ENCODE data around the gene PDE1A. TPM values are rescaled to one million over a fixed set of nuclear protein-coding genes. Genes with fewer than 3 reads are reported as not detected.

PDE1A gene
- polyA plus RNA-seq, 3 donors from 2014 or later = 2.6 TPM; not detected in 2

- Mint-ChIP-seq H3K27ac (no peak overlapping the region), H3K36me3 (no peaks in the 10 kb centered on the region), H3K9me3 (peaks cover 0 to 3% (median 0%) of the 10 kb centered on the region in 6 donors), H3K27me3 (ENCODE audit: low read depth in 3 of 3) (peaks cover 0 to 2% (median 1%) of the 10 kb centered on the region in 3 donors), H3K4me3 (no peak overlapping the region), H3K4me1 (no peaks in the 10 kb centered on the region)
- DNase-seq = no peak
Observed at GRCh38 chr2:182142062-182142461, 284.8 kb downstream of the PDE1A start.

DNA sequence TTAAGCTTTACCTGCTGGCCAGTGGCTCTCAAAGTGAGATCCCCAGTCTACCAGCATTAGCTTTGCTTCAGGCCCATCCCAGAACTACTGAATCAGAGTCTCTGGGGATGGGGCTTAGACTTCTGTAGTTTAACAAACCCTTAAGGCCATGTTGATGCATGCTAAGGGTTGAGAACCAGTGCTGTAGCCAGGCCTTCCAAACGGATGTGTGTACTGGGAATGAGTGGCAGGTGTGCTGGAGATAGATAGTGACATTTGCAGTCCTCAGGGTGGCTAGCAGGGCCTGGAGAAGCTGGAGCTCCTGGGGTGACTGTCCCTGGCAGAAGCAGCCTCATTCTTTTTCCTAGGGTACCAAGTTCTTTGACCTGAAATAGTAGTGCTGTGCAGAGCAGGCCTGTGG is 292.6 kb downstream of the PDE1A start:
- Mint-ChIP-seq H3K4me3 (no peak overlapping the region), H3K27me3 (ENCODE audit: low read depth in 3 of 3) (peaks cover 0 to 1% (median 0%) of the 10 kb centered on the region in 3 donors), H3K36me3 (no peaks in the 10 kb centered on the region), H3K9me3 (peaks cover 0 to 7% (median 0%) of the 10 kb centered on the region in 6 donors), H3K4me1 (no peaks in the 10 kb centered on the region), H3K27ac (no peak overlapping the region)
- no peak for DNase-seq

DNA sequence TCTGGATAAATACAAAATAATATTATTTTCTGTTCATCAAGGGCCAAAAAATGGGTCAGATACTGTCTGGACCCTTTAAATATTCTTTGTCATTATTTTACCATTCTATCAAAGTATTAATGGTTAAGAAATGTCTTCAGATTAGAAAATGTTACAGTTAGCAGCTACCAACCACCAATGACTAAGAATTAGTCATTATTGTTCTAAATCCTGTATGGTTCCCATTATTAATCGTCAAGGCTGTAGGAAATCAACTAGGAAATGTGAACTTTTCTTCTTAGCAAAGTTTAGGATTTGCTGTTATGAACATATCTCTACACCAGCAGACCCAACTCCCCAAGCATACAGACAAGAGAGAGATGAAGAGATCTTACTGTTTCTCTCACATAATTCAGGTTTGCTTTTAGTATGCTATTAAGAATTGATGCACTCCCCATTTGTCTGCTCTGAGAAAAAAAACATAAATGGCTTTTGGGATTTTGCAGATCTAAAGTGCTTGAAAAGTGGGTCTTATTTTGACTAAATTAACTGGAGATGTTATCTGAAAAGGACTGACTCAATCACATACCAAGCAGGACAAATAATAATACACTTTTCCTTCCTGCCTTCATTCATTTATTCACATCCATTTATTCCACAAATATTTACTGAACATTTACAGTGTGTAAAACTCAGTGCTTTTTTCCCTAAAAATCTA is 293.5 kb downstream of the PDE1A start:
- Mint-ChIP-seq H3K36me3 (no peaks in the 10 kb centered on the region), H3K27me3 (ENCODE audit: low read depth in 3 of 3) (peaks cover 0 to 1% (median 0%) of the 10 kb centered on the region in 3 donors), H3K9me3 (peaks cover 0 to 7% (median 0%) of the 10 kb centered on the region in 6 donors), H3K4me1 (no peaks in the 10 kb centered on the region), H3K27ac (no peak overlapping the region), H3K4me3 (no peak overlapping the region)
- DNase-seq = no peak

DNA sequence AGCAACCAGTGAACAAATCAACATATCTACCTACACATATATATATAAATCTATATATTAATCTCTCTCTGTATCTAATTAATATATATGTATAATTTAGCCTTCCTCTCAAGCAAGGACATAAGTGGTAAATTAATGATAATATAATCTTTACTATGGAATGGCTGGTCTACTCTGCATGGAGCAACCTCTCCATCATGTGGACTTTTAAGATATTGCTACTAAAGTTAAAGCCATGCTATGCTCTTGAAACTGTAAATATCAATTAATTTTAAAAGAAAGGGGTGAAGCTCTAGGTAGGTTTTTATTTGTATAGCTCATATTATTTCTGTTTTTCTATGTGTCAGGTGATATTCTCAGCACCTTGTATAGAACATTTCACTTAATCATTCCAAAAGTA is 294.2 kb downstream of the PDE1A start:
- Mint-ChIP-seq H3K4me3 (no peak overlapping the region), H3K36me3 (no peaks in the 10 kb centered on the region), H3K27me3 (ENCODE audit: low read depth in 3 of 3) (peaks cover 0 to 1% (median 0%) of the 10 kb centered on the region in 3 donors), H3K27ac (no peak overlapping the region), H3K4me1 (no peaks in the 10 kb centered on the region), H3K9me3 (peaks cover 0 to 4% (median 0%) of the 10 kb centered on the region in 6 donors)
- no peak for DNase-seq

GRCh38 chr2:182128821-182129707 is 297.8 kb downstream of the PDE1A start:
- no peaks in the 10 kb centered on the region for H3K4me1 Mint-ChIP-seq
- no peak for DNase-seq
- H3K27me3 Mint-ChIP-seq (ENCODE audit: low read depth in 3 of 3) = peaks cover 0 to 1% (median 0%) of the 10 kb centered on the region in 3 donors
- no peak overlapping the region for H3K4me3 Mint-ChIP-seq
- no peak overlapping the region for H3K27ac Mint-ChIP-seq
- no peaks in the 10 kb centered on the region for H3K36me3 Mint-ChIP-seq
- H3K9me3 Mint-ChIP-seq = peaks cover 0 to 7% (median 1%) of the 10 kb centered on the region in 6 donors

DNA sequence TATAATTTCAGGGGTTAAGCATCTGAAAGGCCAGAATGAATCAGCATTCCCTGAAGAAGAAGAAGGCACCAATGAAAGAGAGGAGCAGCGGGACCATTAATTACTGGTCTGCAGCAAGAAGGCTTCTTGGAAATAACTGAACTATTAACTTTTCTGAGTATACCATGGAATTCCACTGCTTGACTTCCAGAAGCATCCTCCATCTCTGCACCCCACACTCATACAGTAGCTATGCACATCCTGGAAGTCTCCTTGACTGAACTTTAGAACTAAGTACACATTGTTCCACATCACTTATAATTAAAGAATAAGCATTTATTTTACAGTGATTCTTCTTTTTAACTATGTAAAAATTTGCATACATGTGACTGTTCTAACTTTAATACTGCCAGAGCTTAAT is 309.6 kb downstream of the PDE1A start:
- no peaks in the 10 kb centered on the region for H3K36me3 Mint-ChIP-seq
- H3K4me3 Mint-ChIP-seq = no peak overlapping the region
- no peaks in the 10 kb centered on the region for H3K27me3 Mint-ChIP-seq (ENCODE audit: low read depth in 3 of 3)
- H3K27ac Mint-ChIP-seq = no peak overlapping the region
- no peak for DNase-seq
- H3K4me1 Mint-ChIP-seq = no peaks in the 10 kb centered on the region
- peaks cover 0 to 2% (median under 1%) of the 10 kb centered on the region in 6 donors for H3K9me3 Mint-ChIP-seq

- Mint-ChIP-seq H3K36me3 (no peaks in the 10 kb centered on the region), H3K4me3 (no peak overlapping the region), H3K9me3 (peaks cover 0 to 2% (median under 1%) of the 10 kb centered on the region in 6 donors), H3K4me1 (no peaks in the 10 kb centered on the region), H3K27ac (no peak overlapping the region), H3K27me3 (ENCODE audit: low read depth in 3 of 3) (no peaks in the 10 kb centered on the region)
- DNase-seq = no peak
Observed at GRCh38 chr2:182116774-182117173, 310.1 kb downstream of the PDE1A start.

- no peaks in the 10 kb centered on the region for H3K36me3 Mint-ChIP-seq
- no peak for DNase-seq
- no peak overlapping the region for H3K4me3 Mint-ChIP-seq
- H3K27ac Mint-ChIP-seq = no peak overlapping the region
- peaks cover 0 to 2% (median 0%) of the 10 kb centered on the region in 6 donors for H3K9me3 Mint-ChIP-seq
- no peaks in the 10 kb centered on the region for H3K4me1 Mint-ChIP-seq
- H3K27me3 Mint-ChIP-seq (ENCODE audit: low read depth in 3 of 3) = peaks cover 0 to 2% (median 0%) of the 10 kb centered on the region in 3 donors
Observed at GRCh38 chr2:182115258-182115657, 311.6 kb downstream of the PDE1A start.

- Mint-ChIP-seq H3K4me1 (no peaks in the 10 kb centered on the region), H3K4me3 (no peak overlapping the region), H3K27me3 (ENCODE audit: low read depth in 3 of 3) (peaks cover 0 to 2% (median 0%) of the 10 kb centered on the region in 3 donors), H3K27ac (no peak overlapping the region), H3K36me3 (no peaks in the 10 kb centered on the region), H3K9me3 (peaks cover 0 to 2% (median 0%) of the 10 kb centered on the region in 6 donors)
- DNase-seq = no peak
Observed at GRCh38 chr2:182113334-182113733, 313.5 kb downstream of the PDE1A start.

DNA sequence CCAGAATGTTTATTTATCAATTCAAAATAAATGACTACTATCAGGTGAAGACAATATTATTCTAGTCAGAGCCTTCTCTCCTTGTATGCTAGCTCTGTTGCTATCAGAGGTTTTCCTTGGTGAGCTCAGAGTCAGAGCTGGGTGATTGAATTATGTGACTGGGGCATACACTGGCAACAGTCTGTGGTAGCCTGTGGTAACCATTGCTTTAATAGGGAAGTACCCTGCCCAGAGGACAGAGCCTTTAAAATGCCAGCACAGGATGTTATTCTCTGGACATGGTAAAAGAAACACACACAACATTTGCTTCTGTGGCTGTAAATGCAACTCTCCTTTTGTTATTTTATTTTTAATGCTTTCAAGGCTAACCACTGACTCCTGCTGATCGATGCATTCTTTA is 316.5 kb downstream of the PDE1A start:
- Mint-ChIP-seq H3K27me3 (ENCODE audit: low read depth in 3 of 3) (peaks cover 0 to 2% (median 0%) of the 10 kb centered on the region in 3 donors), H3K4me1 (no peaks in the 10 kb centered on the region), H3K9me3 (peaks cover 0 to 2% (median 0%) of the 10 kb centered on the region in 6 donors), H3K36me3 (no peaks in the 10 kb centered on the region), H3K27ac (no peak overlapping the region), H3K4me3 (no peak overlapping the region)
- no peak for DNase-seq

GRCh38 chr2:182103526-182103925 is 323.3 kb downstream of the PDE1A start:
- H3K27me3 Mint-ChIP-seq (ENCODE audit: low read depth in 3 of 3) = peaks cover 2 to 7% (median 3%) of the 10 kb centered on the region in 3 donors
- DNase-seq = no peak
- no peaks in the 10 kb centered on the region for H3K36me3 Mint-ChIP-seq
- no peak overlapping the region for H3K4me3 Mint-ChIP-seq
- H3K27ac Mint-ChIP-seq = no peak overlapping the region
- H3K9me3 Mint-ChIP-seq = peaks cover 0 to 4% (median 0%) of the 10 kb centered on the region in 6 donors
- H3K4me1 Mint-ChIP-seq = no peaks in the 10 kb centered on the region

DNA sequence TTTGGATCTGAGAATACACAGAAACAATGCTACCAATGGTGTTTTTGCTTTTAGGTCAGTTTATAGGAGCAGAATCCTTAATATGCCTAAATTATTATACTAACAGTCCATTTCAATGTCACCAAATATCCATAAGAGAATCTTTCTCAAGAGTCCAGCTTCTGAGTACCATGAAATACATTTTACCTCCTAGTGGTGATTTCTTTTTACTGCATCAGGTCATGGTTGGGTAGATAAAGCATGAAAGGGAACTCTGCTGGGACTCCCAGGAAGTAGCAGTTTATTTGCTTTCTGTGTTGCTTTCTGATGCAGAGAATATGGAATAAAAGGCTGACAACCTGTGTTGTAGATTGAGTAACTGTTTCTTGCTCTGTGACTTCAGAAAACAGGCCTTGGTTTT is 325.6 kb downstream of the PDE1A start:
- no peaks in the 10 kb centered on the region for H3K4me1 Mint-ChIP-seq
- no peak for DNase-seq
- peaks cover 0 to 4% (median 0%) of the 10 kb centered on the region in 6 donors for H3K9me3 Mint-ChIP-seq
- H3K36me3 Mint-ChIP-seq = no peaks in the 10 kb centered on the region
- no peak overlapping the region for H3K27ac Mint-ChIP-seq
- peaks cover 2 to 10% (median 3%) of the 10 kb centered on the region in 3 donors for H3K27me3 Mint-ChIP-seq (ENCODE audit: low read depth in 3 of 3)
- no peak overlapping the region for H3K4me3 Mint-ChIP-seq

DNA sequence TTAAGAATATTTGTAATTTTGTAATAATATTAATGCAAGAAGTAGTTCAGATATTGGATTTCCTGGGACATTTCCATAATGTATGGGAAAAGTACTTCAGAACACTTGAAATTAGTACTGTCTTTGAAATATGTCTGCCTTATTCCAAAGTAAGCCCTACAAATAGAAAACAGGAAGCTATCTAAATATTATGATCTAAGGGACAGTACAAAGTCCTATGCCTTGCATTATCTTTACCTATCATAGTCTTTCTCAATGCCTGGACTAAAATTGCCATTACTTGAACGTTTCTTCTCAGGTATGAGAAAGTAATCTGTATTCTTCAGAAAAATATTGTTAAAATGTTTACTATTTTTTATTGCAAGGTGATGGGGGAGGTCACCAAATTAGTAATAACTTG is 328.2 kb downstream of the PDE1A start:
- Mint-ChIP-seq H3K27me3 (ENCODE audit: low read depth in 3 of 3) (peaks cover 0 to 10% (median 3%) of the 10 kb centered on the region in 3 donors), H3K27ac (no peak overlapping the region), H3K9me3 (peaks cover 0 to 4% (median under 1%) of the 10 kb centered on the region in 6 donors), H3K4me3 (no peak overlapping the region), H3K4me1 (no peaks in the 10 kb centered on the region), H3K36me3 (no peaks in the 10 kb centered on the region)
- no peak for DNase-seq

DNA sequence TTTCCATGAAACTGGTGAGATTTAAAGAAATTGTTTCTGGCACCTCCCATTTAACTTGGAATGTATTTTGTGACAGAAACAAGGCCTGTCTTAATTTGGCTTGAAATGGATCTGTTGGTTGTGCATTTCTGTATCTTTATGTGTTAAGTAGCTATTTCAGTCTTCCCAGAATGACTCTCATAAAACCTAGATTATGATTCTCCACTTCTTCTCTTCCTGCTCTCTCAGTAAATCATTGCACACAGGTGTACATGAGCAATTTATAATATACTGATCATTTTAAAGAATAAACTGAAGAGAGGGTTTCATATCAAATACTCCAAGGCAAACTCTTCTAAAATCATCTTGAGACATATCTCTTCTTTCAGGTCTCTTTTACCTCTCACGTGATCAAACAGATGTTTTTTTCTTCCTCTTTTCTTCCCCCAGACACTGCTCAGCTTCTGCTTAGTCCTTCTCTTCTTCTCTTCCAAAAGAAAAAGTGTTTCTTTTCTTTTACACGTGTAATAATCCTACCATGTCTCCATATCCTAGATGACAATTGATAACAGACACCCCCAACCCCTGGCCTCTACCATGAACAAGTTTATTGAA is 329.2 kb downstream of the PDE1A start:
- no peak for DNase-seq
- no peak overlapping the region for H3K27ac Mint-ChIP-seq
- H3K27me3 Mint-ChIP-seq (ENCODE audit: low read depth in 3 of 3) = peaks cover 0 to 10% (median 3%) of the 10 kb centered on the region in 3 donors
- peaks cover 0 to 7% (median 3%) of the 10 kb centered on the region in 6 donors for H3K9me3 Mint-ChIP-seq
- no peak overlapping the region for H3K4me3 Mint-ChIP-seq
- H3K4me1 Mint-ChIP-seq = no peaks in the 10 kb centered on the region
- no peaks in the 10 kb centered on the region for H3K36me3 Mint-ChIP-seq
